ENCODE results near the gene DIP2B.

- no peak for TF ChIP-seq FOXA1 (IDR thresholded peaks at IDR 0.05)
- TF ChIP-seq FOXA1 (CRISPR knock-in tag; IDR thresholded peaks at IDR 0.05): no peak
- TF ChIP-seq TCF7L2 (IDR thresholded peaks at IDR 0.05; ENCODE audit: low read depth, low read length): no peak
- no peak for TF ChIP-seq POLR2A (IDR thresholded peaks at IDR 0.05; ENCODE audit: insufficient read depth in 1 of 2, low read depth in 2 of 2, low read length in 2 of 2)
- TF ChIP-seq GTF3A (CRISPR knock-in tag; conservative IDR thresholded peaks at IDR 0.05): no peak
- no peak for TF ChIP-seq GABPB1 (CRISPR knock-in tag; IDR thresholded peaks at IDR 0.05)
- TF ChIP-seq RFX5 (IDR thresholded peaks at IDR 0.05; ENCODE audit: low read depth, low read length): no peak
- no peak for TF ChIP-seq RAD21 (CRISPR knock-in tag; IDR thresholded peaks at IDR 0.05)
- no peak for TF ChIP-seq ARNT2 (CRISPR knock-in tag; IDR thresholded peaks at IDR 0.05; ENCODE audit: low read depth)
- no peak for TF ChIP-seq ZNF274 (CRISPR knock-in tag; IDR thresholded peaks at IDR 0.05)
- no peak for TF ChIP-seq HNRNPL (IDR thresholded peaks at IDR 0.05; ENCODE audit: low read depth, low read length)
- TF ChIP-seq ZFX (CRISPR knock-in tag; IDR thresholded peaks at IDR 0.05; ENCODE audit: low read depth): no peak
- TF ChIP-seq ZBTB40 (IDR thresholded peaks at IDR 0.05): no peak
- TF ChIP-seq ZBTB40 (CRISPR knock-in tag; IDR thresholded peaks at IDR 0.05): no peak
- no peak for TF ChIP-seq PRPF4 (IDR thresholded peaks at IDR 0.05; ENCODE audit: low read depth, low read length, poor library complexity, severe bottlenecking)
- no peak for TF ChIP-seq ZNF670 (CRISPR knock-in tag; IDR thresholded peaks at IDR 0.05; ENCODE audit: borderline replicate concordance)
Observed at GRCh38 chr12:50595667-50596066, 90.9 kb downstream of the DIP2B start.
